Left renal cortex interstitium (tissue), 4 donors: Measurements from ENCODE around the gene SLC29A3. TPM values are rescaled to one million over a fixed set of nuclear protein-coding genes. Genes with fewer than 3 reads are reported as not detected.
A peak's percentile ranks its signal among the peaks of the same experiment; 100 is the strongest.
"Not testable (repeated sequence)": the region's sequence is repeated elsewhere in the genome, so short reads cannot be mapped to it uniquely, and the experiment has no call there.

ENCODE experiments used
- DNase-seq, 4 donors: peaks; one replicate each; pipeline ENCODE4 v3.0.0-alpha.2; 2013; ENCODE audit warnings: low read depth in 4 of 4, low spot score in 2 of 4, missing footprints in 1 of 4
- polyA plus RNA-seq, 4 donors: library from polyadenylated mRNA; unstranded; fragments of 120-200 nt; gene quantifications; one replicate each; pipeline ENCODE4 v1.2.1, GENCODE V29; 2013; ENCODE audit not compliant: insufficient read length in 4 of 4

Gene SLC29A3
- polyA plus RNA-seq, 4 donors: 6.8 to 9.3 (median 7.9) TPM

GRCh38 chr10:71283410-71283809, 35.6 kb upstream of the SLC29A3 start:
- no peak for DNase-seq

- DNase-seq: no peak
Measured at GRCh38 chr10:71283876-71284275, 35.2 kb upstream of the SLC29A3 start.

DNA sequence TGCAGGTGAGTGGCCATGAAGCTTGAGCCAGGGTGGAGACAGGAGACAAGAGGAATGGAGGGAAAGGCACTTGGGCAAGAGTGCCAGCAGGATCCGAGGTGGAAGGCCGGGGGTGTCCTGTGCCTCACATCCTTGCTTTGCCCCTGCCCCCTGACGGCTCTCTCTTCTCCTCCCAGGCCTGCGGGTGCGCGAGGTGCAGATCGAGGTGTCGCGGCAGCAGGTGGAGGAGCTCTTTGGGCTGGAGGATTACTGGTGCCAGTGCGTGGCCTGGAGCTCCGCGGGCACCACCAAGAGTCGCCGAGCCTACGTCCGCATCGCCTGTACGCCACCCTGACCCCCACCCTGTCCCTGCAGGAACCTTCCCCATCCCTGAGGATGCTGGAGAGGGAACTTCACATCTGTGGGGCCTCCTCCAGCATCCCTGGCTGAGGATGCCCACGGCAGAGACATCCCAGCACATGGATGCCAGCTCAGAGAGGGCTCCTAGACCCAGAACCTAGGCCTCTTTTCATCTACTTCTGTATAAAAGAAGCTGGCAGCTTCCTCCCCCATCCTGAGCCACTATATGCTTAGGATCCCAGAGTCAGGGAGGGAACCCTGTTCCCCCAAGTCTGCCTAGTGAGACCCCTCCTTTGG, 34.4 kb upstream of the SLC29A3 start:
- no peak for DNase-seq

DNA sequence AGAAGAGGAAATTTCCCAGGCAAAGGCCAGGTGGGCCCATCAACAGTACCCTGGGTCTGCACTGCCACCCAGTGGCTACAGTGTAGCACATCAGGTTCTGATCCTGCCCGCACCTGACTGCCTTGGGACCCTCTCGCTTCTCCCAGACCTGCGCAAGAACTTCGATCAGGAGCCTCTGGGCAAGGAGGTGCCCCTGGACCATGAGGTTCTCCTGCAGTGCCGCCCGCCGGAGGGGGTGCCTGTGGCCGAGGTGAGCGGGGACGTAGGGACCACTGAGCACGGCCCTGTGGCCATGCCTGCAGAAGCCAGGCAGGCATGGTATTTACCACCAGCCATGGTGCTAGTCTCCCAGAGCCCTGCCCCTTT, 33.9 kb upstream of the SLC29A3 start:
- peak in 1 of 4 donors; percentile 48 for DNase-seq

- DNase-seq: no peak
Measured at GRCh38 chr10:71285986-71286385, 33.1 kb upstream of the SLC29A3 start.

GRCh38 chr10:71286521-71287294, 32.4 kb upstream of the SLC29A3 start:
- no peak for DNase-seq

GRCh38 chr10:71287456-71287855, 31.6 kb upstream of the SLC29A3 start:
- no peak for DNase-seq

DNA sequence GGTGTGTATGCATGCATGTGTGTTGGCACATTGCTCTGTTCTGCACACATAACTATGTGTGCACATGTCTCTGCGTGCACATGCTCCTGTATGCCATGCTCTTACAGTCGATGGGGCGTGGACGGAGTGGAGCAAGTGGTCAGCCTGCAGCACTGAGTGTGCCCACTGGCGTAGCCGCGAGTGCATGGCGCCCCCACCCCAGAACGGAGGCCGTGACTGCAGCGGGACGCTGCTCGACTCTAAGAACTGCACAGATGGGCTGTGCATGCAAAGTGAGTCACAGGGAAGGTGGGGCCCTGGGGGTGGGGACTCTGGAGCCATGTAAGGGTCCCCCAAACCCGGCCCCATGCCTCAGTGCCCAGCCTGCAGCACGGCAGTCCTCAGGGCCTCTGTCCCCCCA, 30.6 kb upstream of the SLC29A3 start:
- DNase-seq: no peak

- no peak for DNase-seq
Measured at GRCh38 chr10:71289421-71290130, 29.5 kb upstream of the SLC29A3 start.

DNA sequence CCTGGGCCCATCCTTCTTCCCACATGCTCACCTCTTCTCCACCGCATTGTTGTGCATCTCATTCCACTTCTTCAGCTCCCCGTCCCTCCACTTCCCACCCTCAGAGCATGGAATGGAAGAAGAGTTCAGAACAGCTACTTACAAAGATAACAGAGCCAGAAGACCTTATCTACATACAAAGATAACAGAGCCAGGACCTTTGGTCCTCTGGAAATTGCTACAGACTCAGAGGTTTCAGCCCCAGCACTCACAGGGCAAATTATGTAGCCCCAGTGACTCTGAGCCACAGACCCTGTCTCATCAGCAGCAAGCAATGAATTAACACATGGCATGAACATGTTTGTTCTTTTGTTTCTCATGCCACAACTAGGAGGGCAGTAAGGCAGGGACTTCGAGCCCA, 28.7 kb upstream of the SLC29A3 start:
- DNase-seq: no peak

- no peak for DNase-seq
Measured at GRCh38 chr10:71290806-71291527, 28.1 kb upstream of the SLC29A3 start.

DNA sequence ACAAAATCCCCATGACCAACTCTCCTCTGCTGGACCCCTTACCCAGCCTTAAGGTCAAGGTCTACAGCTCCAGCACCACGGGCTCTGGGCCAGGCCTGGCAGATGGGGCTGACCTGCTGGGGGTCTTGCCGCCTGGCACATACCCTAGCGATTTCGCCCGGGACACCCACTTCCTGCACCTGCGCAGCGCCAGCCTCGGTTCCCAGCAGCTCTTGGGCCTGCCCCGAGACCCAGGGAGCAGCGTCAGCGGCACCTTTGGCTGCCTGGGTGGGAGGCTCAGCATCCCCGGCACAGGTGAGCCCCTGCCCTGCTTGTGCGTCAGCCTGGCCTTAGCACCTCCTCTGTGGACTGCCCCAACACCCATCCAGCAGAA, 27.5 kb upstream of the SLC29A3 start:
- no peak for DNase-seq

- no peak for DNase-seq
Measured at GRCh38 chr10:71292624-71293445, 26.2 kb upstream of the SLC29A3 start.

DNA sequence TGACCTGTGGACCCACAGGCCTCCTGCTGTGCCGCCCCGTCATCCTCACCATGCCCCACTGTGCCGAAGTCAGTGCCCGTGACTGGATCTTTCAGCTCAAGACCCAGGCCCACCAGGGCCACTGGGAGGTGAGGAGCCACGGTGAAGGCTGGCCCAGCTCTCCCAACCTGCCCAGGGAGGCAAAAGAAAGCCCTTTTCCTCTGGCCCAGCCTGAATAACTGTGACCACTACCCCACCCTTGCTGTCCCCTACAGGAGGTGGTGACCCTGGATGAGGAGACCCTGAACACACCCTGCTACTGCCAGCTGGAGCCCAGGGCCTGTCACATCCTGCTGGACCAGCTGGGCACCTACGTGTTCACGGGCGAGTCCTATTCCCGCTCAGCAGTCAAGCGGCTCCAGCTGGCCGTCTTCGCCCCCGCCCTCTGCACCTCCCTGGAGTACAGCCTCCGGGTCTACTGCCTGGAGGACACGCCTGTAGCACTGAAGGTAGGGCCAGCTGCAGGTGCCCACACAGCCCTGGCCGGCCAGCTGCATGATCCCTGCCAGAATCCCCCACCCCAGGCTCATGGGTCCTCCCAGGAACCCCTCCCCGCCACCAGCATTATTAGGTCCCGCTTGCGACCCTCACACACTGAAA, 25.5 kb upstream of the SLC29A3 start:
- no peak for DNase-seq

GRCh38 chr10:71294091-71294561, 24.9 kb upstream of the SLC29A3 start:
- no peak for DNase-seq

GRCh38 chr10:71294856-71295255, 24.2 kb upstream of the SLC29A3 start:
- no peak for DNase-seq

DNA sequence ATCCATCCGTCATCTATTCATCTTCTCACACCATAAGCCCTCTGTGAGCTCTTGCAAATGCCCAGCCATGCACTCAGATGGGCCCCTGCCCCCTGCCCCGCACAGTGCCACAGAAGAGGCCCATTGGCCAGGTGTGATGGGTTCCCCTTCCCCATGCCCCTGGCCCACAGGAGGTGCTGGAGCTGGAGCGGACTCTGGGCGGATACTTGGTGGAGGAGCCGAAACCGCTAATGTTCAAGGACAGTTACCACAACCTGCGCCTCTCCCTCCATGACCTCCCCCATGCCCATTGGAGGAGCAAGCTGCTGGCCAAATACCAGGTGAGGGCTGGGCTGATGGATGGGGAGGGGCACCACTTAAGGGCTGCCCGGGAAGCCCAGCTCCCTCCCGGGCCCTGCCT, 23.4 kb upstream of the SLC29A3 start:
- DNase-seq: no peak

DNA sequence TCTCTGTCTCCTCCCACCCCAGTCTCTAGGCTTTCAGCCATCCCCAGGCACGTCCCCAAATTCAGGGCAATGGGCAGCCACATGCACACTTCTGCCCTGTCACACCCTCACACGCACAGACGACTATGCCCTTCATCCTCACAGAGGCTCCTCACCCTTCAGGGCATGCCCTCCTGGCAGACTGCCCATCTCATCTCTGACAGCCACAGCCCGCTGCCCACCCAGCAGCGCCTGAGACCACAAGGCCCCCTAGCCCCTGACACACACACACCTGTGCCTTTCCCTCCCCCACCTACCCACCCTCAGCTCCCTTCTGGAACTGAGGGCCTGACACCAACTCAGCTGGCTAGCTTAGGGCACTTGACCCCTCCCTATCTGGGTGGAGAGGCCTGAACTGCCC, 23.0 kb upstream of the SLC29A3 start:
- DNase-seq: no peak

DNA sequence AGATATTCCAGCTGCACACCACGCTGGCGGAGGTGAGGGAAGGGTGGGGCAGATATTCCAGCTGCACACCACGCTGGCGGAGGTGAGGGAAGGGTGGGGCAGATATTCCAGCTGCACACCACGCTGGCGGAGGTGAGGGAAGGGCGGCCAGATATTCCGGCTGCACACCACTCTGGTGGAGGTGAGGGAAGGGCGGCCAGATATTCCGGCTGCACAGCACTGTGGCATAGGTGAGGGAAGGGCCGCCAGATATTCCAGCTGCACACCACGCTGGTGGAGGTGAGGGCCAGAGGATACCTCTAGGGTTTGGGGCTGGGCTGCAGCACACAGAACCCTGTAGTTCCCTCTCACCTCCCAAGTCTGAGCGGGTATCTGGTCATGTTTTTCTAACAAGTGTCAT, 22.2 kb upstream of the SLC29A3 start:
- DNase-seq: not testable (repeated sequence)

DNA sequence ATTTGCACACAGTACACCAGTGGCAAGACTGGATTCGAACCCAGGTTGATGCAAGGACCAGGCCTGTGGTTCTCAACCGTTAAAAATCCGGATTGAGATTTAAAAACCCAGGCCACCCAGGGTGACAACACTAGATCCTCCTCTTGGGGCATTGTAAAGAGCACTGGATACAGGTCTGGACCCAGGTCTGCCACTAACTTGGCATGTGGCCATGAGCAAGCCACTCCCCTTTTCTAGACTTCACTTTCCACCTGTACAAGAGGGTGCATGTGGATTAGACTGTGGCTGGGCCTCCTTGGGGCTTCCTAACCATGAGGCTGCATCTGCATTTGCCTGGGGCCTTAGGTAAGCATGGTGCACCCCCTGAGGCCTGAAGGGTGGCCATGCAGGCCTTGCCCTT, 21.7 kb upstream of the SLC29A3 start:
- no peak for DNase-seq
